ENCODE data around the gene NECAB3. TPM values are rescaled to one million over a fixed set of nuclear protein-coding genes. Genes with fewer than 3 reads are reported as not detected.

Gene NECAB3
- total RNA-seq, 2 experiments from 2014 or later, result 12.7 to 14.3 TPM

DNA sequence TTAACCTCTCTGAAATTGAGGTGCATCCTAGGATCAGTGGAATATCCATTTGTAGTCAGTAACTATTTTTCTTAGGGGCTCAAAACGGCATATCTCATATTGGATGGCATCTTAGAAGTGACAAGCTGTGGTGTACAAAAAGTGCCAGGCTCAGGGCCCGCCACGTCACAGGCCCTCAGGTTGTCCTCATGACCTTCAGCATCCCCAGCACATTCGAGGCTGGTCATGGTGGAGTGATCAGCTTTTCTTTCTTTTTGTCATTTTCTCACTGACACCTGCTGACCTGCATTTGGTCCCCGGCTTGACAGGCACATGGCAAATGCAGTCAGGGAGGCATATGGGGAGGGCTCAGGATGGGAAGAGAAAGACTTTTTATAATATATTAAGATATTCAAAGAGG is 19.1 kb upstream of the NECAB3 start:
- intact Hi-C loops (cut with micrococcal nuclease), result no loop called here
- Mint-ChIP-seq H3K27me3 (ENCODE audit: low read depth) (no peaks in the 10 kb centered on the region), H3K4me3 (no peak overlapping the region), H3K36me3 (ENCODE audit: low read depth) (no peaks in the 10 kb centered on the region), H3K9me3 (peaks cover under 1% of the 10 kb centered on the region), H3K4me1 (ENCODE audit: low read depth) (peaks cover 27% of the 10 kb centered on the region), H3K27ac (no peak overlapping the region)
- CTCF ChIA-PET, result no interaction called here
- no peak for DNase-seq

DNA sequence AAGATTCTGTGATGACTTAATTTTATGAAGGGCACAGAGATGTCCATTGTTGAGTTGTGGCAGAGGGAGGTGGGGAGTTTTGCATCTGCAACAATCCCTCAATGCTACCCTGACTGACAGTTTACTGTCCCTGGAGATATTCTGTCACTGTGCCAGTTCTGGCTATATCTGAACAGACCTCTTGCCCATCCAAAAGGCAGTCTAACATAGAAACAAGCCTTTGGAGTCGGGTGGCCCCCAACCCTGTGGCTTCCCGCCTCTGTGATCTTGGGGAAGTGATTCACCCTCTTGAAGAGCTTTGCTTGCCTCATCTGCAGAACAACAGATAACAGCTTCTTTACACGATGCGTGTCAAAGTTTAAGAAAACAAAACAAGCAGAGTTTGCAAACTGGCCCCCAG is 15.7 kb upstream of the NECAB3 start:
- intact Hi-C loops (cut with micrococcal nuclease), result loop anchor here (1.0 to 5.0 kb wide), 2 partner anchors 30 to 87 kb away; partner anchors contain the start of gene PXMP4
- H3K9me3 Mint-ChIP-seq, result no peaks in the 10 kb centered on the region
- CTCF ChIA-PET, result interaction anchor here (0.6 to 0.7 kb wide), 3 partner anchors 23 to 247 kb away, joined by 4 to 5 read pairs (median 4); no protein-coding TSS in a partner anchor

DNA sequence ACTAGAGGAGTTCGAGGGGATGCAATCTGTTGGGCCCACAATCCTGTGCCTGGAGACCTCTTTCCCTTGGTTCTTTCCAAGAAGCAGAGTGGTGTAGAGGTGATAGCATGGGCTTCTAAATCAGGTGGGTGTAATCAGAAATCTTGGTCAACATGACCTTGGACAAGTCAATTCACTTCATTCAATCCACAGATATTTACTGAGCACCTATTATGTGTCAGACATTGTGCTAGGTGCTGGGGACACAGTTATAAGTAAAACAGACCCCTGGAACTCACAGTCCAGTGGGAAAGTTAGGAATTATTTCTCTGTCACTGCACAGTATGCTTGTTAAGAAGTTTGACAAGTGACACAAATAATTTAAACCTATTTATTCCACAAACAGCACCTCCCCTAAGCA is 15.3 kb upstream of the NECAB3 start:
- no peaks in the 10 kb centered on the region for H3K9me3 Mint-ChIP-seq
- peaks cover 9% of the 10 kb centered on the region for H3K36me3 Mint-ChIP-seq (ENCODE audit: low read depth)
- CTCF ChIA-PET, result interaction anchor here (0.6 kb wide), 1 partner anchor 176 kb away, joined by 3 read pairs; no protein-coding TSS in a partner anchor
- peak overlapping the region; percentile 76 for H3K27ac Mint-ChIP-seq
- no peak overlapping the region for H3K4me3 Mint-ChIP-seq
- no peak for DNase-seq
- intact Hi-C loops (cut with micrococcal nuclease), result loop anchor here (5.0 kb wide), 1 partner anchor 88 kb away; no protein-coding TSS in a partner anchor
- no peaks in the 10 kb centered on the region for H3K27me3 Mint-ChIP-seq (ENCODE audit: low read depth)
- peaks cover 49% of the 10 kb centered on the region for H3K4me1 Mint-ChIP-seq (ENCODE audit: low read depth)

More for the DNA sequence above, 15.7 kb upstream of the NECAB3 start:
- peak; percentile 83 for DNase-seq
- Mint-ChIP-seq H3K4me1 (ENCODE audit: low read depth) (peaks cover 44% of the 10 kb centered on the region), H3K27me3 (ENCODE audit: low read depth) (no peaks in the 10 kb centered on the region), H3K36me3 (ENCODE audit: low read depth) (peaks cover 4% of the 10 kb centered on the region), H3K4me3 (peak overlapping the region; percentile 25), H3K27ac (peak overlapping the region; percentile 76)

DNA sequence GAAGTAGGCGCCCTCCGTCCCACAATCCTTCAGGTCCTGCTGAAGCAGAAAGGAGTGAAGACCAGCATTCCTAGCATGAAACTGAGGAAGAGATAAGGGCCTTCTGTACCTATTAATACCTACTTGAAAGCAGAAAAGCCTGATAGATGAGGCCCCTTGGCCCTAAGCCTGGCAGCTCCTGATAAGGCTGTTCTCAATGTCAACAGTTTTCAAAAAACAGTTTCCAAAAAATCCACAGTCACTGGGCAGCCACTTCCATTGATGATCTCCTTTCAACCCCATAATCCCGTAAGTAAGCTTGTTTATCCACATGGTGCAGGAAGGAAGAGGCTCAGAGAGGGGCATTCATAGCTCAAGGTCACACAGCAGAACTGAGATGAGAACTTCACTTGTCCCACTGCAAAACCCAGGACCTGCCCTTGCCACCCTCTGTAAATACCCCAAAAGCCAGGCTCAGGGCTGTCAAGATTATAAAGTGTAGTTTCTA is 14.8 kb upstream of the NECAB3 start:
- peaks cover 9% of the 10 kb centered on the region for H3K36me3 Mint-ChIP-seq (ENCODE audit: low read depth)
- CTCF ChIA-PET, result interaction anchor here (0.6 to 1.1 kb wide), 3 partner anchors 28 to 721 kb away, joined by 3 read pairs; no protein-coding TSS in a partner anchor
- peaks cover 52% of the 10 kb centered on the region for H3K4me1 Mint-ChIP-seq (ENCODE audit: low read depth)
- no peak overlapping the region for H3K4me3 Mint-ChIP-seq
- intact Hi-C loops (cut with micrococcal nuclease), result loop anchor here (5.0 kb wide), 1 partner anchor 88 kb away; no protein-coding TSS in a partner anchor
- peak overlapping the region; percentile 31 for H3K27ac Mint-ChIP-seq
- H3K9me3 Mint-ChIP-seq, result no peaks in the 10 kb centered on the region
- H3K27me3 Mint-ChIP-seq (ENCODE audit: low read depth), result no peaks in the 10 kb centered on the region
- no peak for DNase-seq

DNA sequence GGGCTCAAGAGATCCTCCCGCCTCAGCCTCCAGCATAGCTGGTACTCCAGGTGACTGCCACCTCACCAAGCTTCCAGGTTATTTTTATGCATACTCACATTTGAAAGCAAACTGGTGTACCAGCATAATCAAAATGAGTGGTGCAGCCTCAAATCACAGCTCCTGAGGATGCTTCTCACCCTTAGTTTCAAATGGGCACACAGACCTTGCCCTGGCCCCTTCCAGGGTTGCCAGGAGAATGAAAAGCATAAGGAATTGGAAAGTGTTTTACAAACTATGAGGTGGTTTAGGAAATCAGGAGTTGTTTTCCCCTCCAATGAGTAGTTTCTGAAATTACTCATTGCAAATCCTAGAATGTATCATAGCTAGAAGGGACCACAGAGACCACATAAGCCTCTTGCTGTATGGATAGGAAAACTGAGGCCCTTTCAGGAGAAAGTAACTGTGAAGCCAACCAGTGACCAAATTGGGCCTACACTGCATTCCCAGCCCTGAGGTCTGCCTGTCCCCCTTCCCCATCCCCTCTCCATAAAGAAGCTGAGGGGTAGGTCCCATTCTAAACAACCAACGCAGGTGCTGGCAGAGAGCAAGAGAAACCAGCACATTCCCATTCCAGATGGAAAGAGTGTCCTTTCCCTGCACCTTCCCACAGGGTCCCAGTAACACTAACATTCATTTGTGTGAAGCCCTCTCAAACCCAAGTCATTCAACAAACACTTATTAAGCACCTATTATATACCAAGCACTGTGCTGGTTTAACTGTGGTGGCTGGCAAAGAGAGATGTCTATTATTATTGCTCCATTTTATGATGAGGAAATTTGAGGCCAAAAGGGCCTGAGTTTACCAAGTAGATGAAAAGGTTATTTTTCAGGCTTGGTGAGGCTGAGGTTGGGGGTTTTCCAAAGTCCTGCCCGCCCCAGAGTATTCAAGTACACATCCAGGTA is 14.0 kb upstream of the NECAB3 start:
- intact Hi-C loops (cut with micrococcal nuclease), result loop anchor here (5.0 kb wide), 1 partner anchor 89 kb away; no protein-coding TSS in a partner anchor
- Mint-ChIP-seq H3K9me3 (no peaks in the 10 kb centered on the region), H3K27me3 (ENCODE audit: low read depth) (no peaks in the 10 kb centered on the region), H3K4me3 (no peak overlapping the region), H3K4me1 (ENCODE audit: low read depth) (peaks cover 53% of the 10 kb centered on the region), H3K36me3 (ENCODE audit: low read depth) (peaks cover 10% of the 10 kb centered on the region), H3K27ac (peak overlapping the region; percentile 55)
- CTCF ChIA-PET, result interaction anchor here (0.6 to 1.8 kb wide), 4 partner anchors 8 to 720 kb away, joined by 3 to 8 read pairs (median 3); partner anchors contain the start of gene ZNF341
- DNase-seq, result no peak

DNA sequence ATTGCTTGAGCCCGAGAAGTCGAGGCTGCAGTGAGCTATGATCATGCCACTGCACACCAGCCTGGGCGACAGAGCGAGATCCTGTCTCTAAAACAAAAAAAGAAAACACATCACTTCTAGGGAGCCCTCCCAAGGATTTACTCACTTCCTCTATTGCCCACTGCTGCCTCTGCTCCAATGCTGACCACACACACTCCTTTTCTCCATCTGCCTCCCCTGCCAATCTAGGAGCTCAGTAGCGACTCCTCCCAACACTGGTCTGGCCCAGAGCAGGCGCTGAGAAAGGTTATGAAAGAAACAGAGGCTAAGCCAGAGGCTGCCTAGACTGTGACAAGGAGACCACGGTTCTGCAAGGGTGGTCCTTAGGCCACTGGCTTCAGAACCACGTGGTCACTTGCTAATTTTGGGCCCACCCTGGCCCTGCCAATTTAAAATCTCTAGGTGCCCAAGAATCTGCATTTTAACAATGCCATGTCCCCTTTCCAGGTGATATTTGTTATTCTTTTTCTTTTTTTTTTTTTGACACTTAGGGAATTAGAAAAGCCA is 13.2 kb upstream of the NECAB3 start:
- CTCF ChIA-PET, result interaction anchor here (1.1 to 1.8 kb wide), 3 partner anchors 9 to 45 kb away, joined by 3 to 8 read pairs (median 5); partner anchors contain the start of gene ZNF341
- Mint-ChIP-seq H3K27me3 (ENCODE audit: low read depth) (no peaks in the 10 kb centered on the region), H3K4me3 (no peak overlapping the region), H3K36me3 (ENCODE audit: low read depth) (peaks cover 18% of the 10 kb centered on the region), H3K27ac (peak overlapping the region; percentile 84), H3K4me1 (ENCODE audit: low read depth) (peaks cover 55% of the 10 kb centered on the region), H3K9me3 (no peaks in the 10 kb centered on the region)
- intact Hi-C loops (cut with micrococcal nuclease), result loop anchor here (5.0 kb wide), 1 partner anchor 90 kb away; no protein-coding TSS in a partner anchor
- no peak for DNase-seq

DNA sequence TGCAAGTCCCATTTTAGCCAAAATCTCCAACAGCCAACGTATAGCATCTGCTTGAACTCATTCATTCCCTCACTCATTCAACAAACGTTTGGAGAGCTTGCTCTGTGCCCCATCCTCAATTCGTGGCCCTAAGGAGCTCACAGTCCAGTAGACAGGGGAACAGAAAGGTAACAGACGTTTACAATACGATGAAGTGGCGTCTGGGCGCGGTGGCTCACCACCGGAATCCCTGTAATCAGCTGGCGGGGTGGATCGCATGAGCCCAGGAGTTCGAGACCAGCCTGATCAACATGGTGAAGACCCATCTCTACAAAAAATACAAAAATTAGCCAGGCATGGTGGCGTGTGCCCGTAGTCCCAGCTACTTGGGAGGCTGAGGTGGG is 12.7 kb upstream of the NECAB3 start:
- Mint-ChIP-seq H3K4me1 (ENCODE audit: low read depth) (peaks cover 58% of the 10 kb centered on the region), H3K36me3 (ENCODE audit: low read depth) (peaks cover 23% of the 10 kb centered on the region), H3K27me3 (ENCODE audit: low read depth) (no peaks in the 10 kb centered on the region), H3K4me3 (peak overlapping the region; percentile 66), H3K9me3 (no peaks in the 10 kb centered on the region), H3K27ac (peak overlapping the region; percentile 84)
- CTCF ChIA-PET, result interaction anchor here (1.1 to 1.8 kb wide), 3 partner anchors 10 to 45 kb away, joined by 3 to 8 read pairs (median 5); partner anchors contain the start of gene ZNF341
- intact Hi-C loops (cut with micrococcal nuclease), result loop anchor here (1.0 to 5.0 kb wide), 8 partner anchors 13 to 425 kb away; partner anchors contain the start of genes ACTL10, CHMP4B, EIF2S2 and NECAB3
- DNase-seq, result no peak

DNA sequence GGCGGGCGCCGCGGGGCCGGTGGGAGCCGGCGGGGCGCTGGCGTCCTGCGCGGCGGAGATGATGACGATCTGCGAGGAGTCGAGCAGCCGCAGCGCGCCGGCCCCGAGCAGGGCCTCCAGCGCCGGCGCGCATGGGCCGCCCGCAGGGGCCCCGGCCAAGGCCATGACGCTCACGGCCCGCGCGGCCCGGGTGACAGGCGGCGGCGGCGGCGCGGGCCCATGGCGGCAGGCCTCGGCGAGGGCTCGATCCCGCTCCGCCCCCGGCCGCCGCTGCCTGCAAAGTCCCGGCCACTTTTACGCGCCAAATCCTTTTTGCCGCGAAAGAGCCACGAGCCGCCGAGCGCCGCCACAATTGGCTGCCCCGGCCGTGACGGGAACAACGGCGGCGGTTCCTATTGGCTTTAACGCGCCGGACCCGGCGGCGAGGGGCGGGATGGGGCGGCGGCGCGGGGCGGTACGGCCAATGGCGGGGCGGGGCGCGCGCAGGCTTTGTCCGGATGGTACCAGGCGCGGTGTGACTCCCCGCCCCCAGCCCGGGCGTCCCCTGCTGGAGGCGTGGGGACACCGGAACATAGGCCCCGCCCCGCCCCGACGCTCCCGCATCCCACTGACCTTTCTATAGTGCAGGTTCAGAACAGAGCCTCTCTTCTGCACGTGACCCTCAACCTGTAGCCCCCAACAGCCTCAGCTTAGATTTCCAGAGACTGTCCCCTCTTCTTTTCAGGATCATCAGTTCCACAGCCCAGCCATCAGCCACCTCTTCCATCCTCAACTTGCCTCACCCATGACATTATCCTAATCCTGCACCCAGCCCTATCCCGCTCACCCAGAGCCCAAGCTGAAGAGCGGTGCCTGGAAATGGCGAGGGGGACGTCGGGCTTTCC is 12.1 kb upstream of the NECAB3 start, which contains the start of gene E2F1:
E2F1 (minus strand) TSS at position 286 of the 884 bp plus-strand sequence; CDS start at position 165, 121 bp downstream.
- H3K4me1 Mint-ChIP-seq (ENCODE audit: low read depth), result peaks cover 62% of the 10 kb centered on the region
- intact Hi-C loops (cut with micrococcal nuclease), result loop anchor here (1.0 to 5.0 kb wide), 8 partner anchors 12 to 426 kb away; partner anchors contain the start of genes ACTL10, CHMP4B, EIF2S2 and NECAB3
- H3K27ac Mint-ChIP-seq, result peak within 1 kb of the TSS; percentile 88

DNA sequence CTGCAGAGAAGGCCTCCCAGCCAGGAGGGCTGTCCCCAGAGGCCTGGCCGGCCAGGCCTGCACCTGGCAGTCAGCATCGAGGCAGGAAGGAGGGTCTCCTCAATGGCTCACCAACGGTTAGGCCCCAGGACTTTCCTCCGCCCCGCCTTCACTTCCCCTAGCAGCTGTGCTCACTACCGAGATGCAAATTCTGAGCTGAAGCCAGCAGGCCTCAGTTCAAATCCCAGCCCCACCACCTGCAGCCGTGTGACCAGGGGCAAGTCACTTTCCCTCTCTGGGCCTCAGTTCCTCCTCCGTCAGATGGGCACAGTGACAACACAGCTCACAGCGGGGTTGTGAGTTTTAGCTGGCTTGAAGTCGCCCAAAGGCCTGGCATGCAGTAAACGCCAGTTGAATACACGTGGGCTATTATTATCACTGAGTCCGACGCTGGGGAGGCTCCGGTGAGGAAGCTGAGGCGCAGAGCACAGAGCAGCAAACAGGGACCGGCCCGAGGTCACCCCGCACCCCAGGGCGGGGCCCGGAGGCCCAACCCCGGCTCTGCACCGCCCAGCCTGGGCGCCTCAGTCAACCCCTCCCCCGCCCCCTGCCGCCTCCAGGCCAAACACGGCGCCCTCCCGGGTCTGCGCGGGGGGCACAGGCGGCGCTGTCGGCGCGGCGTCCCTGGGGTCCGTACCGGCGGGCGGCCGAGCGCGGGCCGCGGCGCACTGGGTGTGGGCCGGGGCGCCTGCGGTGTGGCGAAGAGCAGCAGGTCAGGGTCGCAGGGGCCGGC is 11.3 kb upstream of the NECAB3 start:
- DNase-seq, result peak; percentile 82
- intact Hi-C loops (cut with micrococcal nuclease), result loop anchor here (1.0 to 5.0 kb wide), 8 partner anchors 11 to 427 kb away; partner anchors contain the start of genes ACTL10, CHMP4B, EIF2S2 and NECAB3
- peak overlapping the region; percentile 87 for H3K4me3 Mint-ChIP-seq
- CTCF ChIA-PET, result interaction anchor here (0.9 to 1.7 kb wide), 2 partner anchors 17 to 195 kb away, joined by 3 to 13 read pairs; partner anchors contain the start of gene CBFA2T2
- H3K27me3 Mint-ChIP-seq (ENCODE audit: low read depth), result no peaks in the 10 kb centered on the region
- H3K36me3 Mint-ChIP-seq (ENCODE audit: low read depth), result peaks cover 32% of the 10 kb centered on the region
- no peaks in the 10 kb centered on the region for H3K9me3 Mint-ChIP-seq
- H3K4me1 Mint-ChIP-seq (ENCODE audit: low read depth), result peaks cover 69% of the 10 kb centered on the region
- H3K27ac Mint-ChIP-seq, result peak overlapping the region; percentile 88

More for the DNA sequence above, 12.1 kb upstream of the NECAB3 start, which contains the start of gene E2F1:
- CTCF ChIA-PET, result interaction anchor here (1.4 to 1.8 kb wide), 3 partner anchors 15 to 46 kb away, joined by 5 to 13 read pairs (median 8); partner anchors contain the start of gene ZNF341
- peaks cover 25% of the 10 kb centered on the region for H3K36me3 Mint-ChIP-seq (ENCODE audit: low read depth)
- H3K27me3 Mint-ChIP-seq (ENCODE audit: low read depth), result no peaks in the 10 kb centered on the region
- peak; percentile 97 for DNase-seq
- no peaks in the 10 kb centered on the region for H3K9me3 Mint-ChIP-seq
- peak within 1 kb of the TSS; percentile 87 for H3K4me3 Mint-ChIP-seq
